Activated CD4-positive, alpha-beta T cell treated with anti-CD3 and anti-CD28 coated beads, Interleukin-2, amount 10 ng/mL, durations not matched to agents 24 days and 14 days (primary cell): ENCODE data around the gene GEMIN5. TPM values are rescaled to one million over a fixed set of nuclear protein-coding genes. Genes with fewer than 3 reads are reported as not detected.
A peak's percentile ranks its signal among the peaks of the same experiment; 100 is the strongest.

Experiments used
- DNase-seq: peaks from one replicate; pipeline ENCODE4 v3.0.0; 2022
- H3K27ac Mint-ChIP-seq: one replicate; pipeline ENCODE4 v1.8.0; 2022; ENCODE audit warnings: mild to moderate bottlenecking, mixed read lengths
- H3K27me3 Mint-ChIP-seq: one replicate; pipeline ENCODE4 v1.8.0; 2022; ENCODE audit warnings: mixed read lengths
- H3K36me3 Mint-ChIP-seq: one replicate; pipeline ENCODE4 v1.8.0; 2022; ENCODE audit warnings: low read depth, mild to moderate bottlenecking, mixed read lengths
- H3K4me1 Mint-ChIP-seq: one replicate; pipeline ENCODE4 v1.8.0; 2021; ENCODE audit warnings: mixed read lengths
- H3K4me3 Mint-ChIP-seq: one replicate; pipeline ENCODE4 v1.8.0; 2022; ENCODE audit warnings: mild to moderate bottlenecking, moderate library complexity, mixed read lengths
- H3K9me3 Mint-ChIP-seq: one replicate; pipeline ENCODE4 v1.8.0; 2021; ENCODE audit warnings: mixed read lengths
- intact Hi-C: fragments of 100-400 bp; cut with micrococcal nuclease; formaldehyde crosslinking; loops from one replicate; pipeline ENCODE4 v1.15.1; 2023
- total RNA-seq: library from RNA; stranded (reverse); gene quantifications from 2 replicates; pipeline ENCODE4 v1.2.3, GENCODE V29; 2022

Gene GEMIN5
- total RNA-seq, 1 donor from 2014 or later, result 44.7 TPM

GRCh38 chr5:154885439-154885838 is 52.6 kb downstream of the GEMIN5 start:
- Mint-ChIP-seq H3K4me3 (no peak overlapping the region), H3K27me3 (no peaks in the 10 kb centered on the region), H3K36me3 (peaks cover 89% of the 10 kb centered on the region), H3K4me1 (no peaks in the 10 kb centered on the region), H3K27ac (no peak overlapping the region), H3K9me3 (peaks cover 25% of the 10 kb centered on the region)
- intact Hi-C loops, result no loop called here
- DNase-seq, result no peak

DNA sequence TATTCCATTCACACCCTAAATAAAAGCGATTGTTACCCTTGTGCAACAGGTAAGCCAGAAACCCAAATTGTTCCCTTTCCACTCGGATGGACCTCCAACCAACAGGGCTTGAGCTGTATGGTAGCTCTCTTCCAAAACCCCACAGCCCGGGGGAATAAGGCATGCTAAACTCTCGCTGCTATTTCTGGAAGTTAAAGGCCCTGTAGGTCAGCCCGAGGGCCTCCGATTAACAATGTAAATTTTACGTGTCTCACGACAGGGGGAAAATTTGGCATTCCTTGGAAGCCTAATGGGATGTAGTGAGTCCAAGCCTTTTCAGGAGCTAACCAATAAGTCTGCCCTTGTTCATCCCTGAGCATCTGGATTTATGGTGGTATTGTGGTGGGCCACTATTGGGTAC is 53.6 kb downstream of the GEMIN5 start:
- no peak overlapping the region for H3K27ac Mint-ChIP-seq

DNA sequence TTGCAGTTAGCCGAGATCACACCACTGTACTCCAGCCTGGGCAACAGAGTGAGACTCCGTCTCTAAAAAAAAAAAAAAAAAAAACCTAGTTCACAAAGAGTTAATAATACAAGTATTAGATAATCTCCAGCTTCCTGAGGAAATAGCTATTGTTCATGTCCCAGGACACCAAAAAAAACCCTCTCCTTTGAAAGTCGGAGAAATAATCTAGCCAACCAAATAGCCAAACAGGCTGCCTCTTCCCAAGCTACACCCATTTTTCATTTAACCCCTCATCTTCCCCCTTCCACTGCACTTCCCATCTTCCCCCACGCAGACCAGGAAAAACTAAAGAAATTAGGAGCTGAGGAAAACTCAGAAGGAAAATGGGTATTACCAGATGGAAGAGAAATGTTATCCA is 56.0 kb downstream of the GEMIN5 start:
- H3K36me3 Mint-ChIP-seq, result peaks cover 91% of the 10 kb centered on the region
- H3K27ac Mint-ChIP-seq, result no peak overlapping the region
- H3K4me3 Mint-ChIP-seq, result no peak overlapping the region
- peaks cover under 1% of the 10 kb centered on the region for H3K4me1 Mint-ChIP-seq
- peaks cover 33% of the 10 kb centered on the region for H3K9me3 Mint-ChIP-seq
- no peak for DNase-seq
- H3K27me3 Mint-ChIP-seq, result no peaks in the 10 kb centered on the region
- intact Hi-C loops, result no loop called here

More for the DNA sequence above, 53.6 kb downstream of the GEMIN5 start:
- intact Hi-C loops, result no loop called here
- H3K27me3 Mint-ChIP-seq, result no peaks in the 10 kb centered on the region
- DNase-seq, result no peak
- peaks cover 31% of the 10 kb centered on the region for H3K9me3 Mint-ChIP-seq
- H3K4me1 Mint-ChIP-seq, result no peaks in the 10 kb centered on the region
- peaks cover 92% of the 10 kb centered on the region for H3K36me3 Mint-ChIP-seq
- no peak overlapping the region for H3K4me3 Mint-ChIP-seq

- intact Hi-C loops, result no loop called here
- Mint-ChIP-seq H3K4me1 (peaks cover 1% of the 10 kb centered on the region), H3K27ac (no peak overlapping the region), H3K27me3 (no peaks in the 10 kb centered on the region), H3K9me3 (peaks cover 29% of the 10 kb centered on the region), H3K36me3 (peaks cover 87% of the 10 kb centered on the region), H3K4me3 (no peak overlapping the region)
- DNase-seq, result no peak
These were observed 59.2 kb downstream of the GEMIN5 start for GRCh38 chr5:154878642-154879335.

DNA sequence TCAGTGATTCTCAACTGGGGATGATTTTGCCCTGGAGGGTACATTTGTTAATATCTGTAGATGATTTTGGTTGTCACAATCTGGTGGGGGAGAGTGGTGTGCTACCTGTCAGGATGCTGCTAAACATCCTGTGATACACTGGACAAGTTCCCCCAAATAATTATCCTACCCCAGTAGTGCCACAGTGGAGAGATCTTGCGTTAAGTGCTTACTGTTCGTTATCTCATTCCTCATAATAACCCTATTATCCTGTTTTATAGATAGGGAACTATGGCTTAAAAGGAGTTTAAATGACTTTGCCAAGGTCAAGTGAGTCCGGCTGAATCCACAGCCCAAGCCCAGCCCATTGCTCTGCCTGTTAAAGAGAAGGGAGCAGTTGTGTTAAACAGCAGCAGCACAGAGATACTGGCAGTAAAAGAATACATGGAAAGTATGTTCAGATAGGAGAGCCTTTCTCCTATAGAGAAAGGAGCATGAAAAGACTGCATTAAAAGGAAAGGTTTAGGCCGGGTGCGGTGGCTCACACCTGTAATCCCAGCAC is 64.2 kb downstream of the GEMIN5 start:
- Mint-ChIP-seq H3K4me3 (no peak overlapping the region), H3K27me3 (no peaks in the 10 kb centered on the region), H3K36me3 (peaks cover 77% of the 10 kb centered on the region), H3K27ac (peak overlapping the region; percentile 5), H3K9me3 (peaks cover 11% of the 10 kb centered on the region), H3K4me1 (peaks cover 4% of the 10 kb centered on the region)
- DNase-seq, result no peak
- intact Hi-C loops, result no loop called here

DNA sequence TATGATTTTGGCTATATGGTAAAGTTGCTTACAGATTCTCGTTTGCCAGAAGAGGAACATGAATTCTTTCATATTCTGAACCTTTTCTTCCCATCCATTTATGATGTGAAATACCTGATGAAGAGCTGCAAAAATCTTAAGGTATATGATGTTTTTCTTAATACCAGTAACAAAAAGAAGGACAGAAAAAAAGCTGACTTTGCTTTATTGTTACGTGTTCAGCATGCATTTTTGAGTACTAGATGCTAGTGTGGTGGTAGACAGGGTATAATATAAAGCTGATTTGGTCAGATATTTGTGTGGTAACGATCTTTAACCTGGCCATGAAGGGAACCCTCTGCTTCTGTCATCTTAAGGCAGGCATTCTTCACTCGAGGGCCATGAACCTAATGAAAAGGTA is 66.3 kb downstream of the GEMIN5 start:
- no peaks in the 10 kb centered on the region for H3K27me3 Mint-ChIP-seq
- peaks cover 8% of the 10 kb centered on the region for H3K4me1 Mint-ChIP-seq
- DNase-seq, result no peak
- intact Hi-C loops, result no loop called here
- no peak overlapping the region for H3K27ac Mint-ChIP-seq
- no peak overlapping the region for H3K4me3 Mint-ChIP-seq
- H3K36me3 Mint-ChIP-seq, result peaks cover 66% of the 10 kb centered on the region
- H3K9me3 Mint-ChIP-seq, result peaks cover 8% of the 10 kb centered on the region

GRCh38 chr5:154868702-154869101 is 69.3 kb downstream of the GEMIN5 start:
- Mint-ChIP-seq H3K36me3 (peaks cover 64% of the 10 kb centered on the region), H3K4me1 (peaks cover 21% of the 10 kb centered on the region), H3K27ac (no peak overlapping the region), H3K27me3 (no peaks in the 10 kb centered on the region), H3K9me3 (no peaks in the 10 kb centered on the region), H3K4me3 (no peak overlapping the region)
- peak; percentile 59 for DNase-seq
- intact Hi-C loops, result no loop called here

- no peak for DNase-seq
- Mint-ChIP-seq H3K36me3 (peaks cover 61% of the 10 kb centered on the region), H3K9me3 (no peaks in the 10 kb centered on the region), H3K4me3 (no peak overlapping the region), H3K27ac (peak overlapping the region; percentile 10), H3K4me1 (peaks cover 35% of the 10 kb centered on the region), H3K27me3 (no peaks in the 10 kb centered on the region)
- intact Hi-C loops, result loop anchor here (1.0 kb wide), 1 partner anchor 8 kb away; no protein-coding TSS in a partner anchor
These were observed 71.2 kb downstream of the GEMIN5 start for GRCh38 chr5:154866841-154867240.

DNA sequence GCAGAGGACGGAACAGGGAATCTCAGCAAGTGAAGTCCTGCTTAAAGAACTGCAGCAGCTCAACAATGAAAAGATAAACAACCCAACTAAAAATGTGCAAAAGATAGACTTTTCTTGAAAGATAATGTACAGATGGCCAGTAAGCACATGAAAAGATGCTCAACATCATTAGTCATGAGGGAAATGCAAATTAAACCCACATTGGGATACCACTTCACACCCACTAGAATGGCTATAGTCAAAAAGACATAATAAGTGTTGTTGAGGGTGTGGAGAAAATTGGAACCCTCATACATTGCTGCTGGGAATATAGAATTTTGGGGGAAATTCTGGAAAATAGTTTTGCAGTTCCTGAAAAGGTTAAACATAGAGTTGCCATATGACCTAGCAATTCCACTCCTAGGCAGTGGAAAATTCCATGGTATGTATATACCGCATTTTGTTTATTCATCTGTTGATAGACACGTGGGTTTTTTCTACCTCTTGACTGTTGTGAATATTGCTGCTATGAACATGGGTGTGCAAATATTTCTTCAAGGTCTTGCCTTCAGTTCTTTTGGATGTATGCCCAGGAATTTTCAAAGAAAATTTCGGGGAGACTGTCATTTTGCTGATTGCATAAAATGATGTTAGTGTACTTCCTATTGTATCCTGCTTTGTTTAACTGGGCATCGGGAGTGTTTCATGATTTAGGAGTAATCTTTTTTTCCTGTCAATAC is 72.4 kb downstream of the GEMIN5 start:
- peak overlapping the region; percentile 32 for H3K4me3 Mint-ChIP-seq

DNA sequence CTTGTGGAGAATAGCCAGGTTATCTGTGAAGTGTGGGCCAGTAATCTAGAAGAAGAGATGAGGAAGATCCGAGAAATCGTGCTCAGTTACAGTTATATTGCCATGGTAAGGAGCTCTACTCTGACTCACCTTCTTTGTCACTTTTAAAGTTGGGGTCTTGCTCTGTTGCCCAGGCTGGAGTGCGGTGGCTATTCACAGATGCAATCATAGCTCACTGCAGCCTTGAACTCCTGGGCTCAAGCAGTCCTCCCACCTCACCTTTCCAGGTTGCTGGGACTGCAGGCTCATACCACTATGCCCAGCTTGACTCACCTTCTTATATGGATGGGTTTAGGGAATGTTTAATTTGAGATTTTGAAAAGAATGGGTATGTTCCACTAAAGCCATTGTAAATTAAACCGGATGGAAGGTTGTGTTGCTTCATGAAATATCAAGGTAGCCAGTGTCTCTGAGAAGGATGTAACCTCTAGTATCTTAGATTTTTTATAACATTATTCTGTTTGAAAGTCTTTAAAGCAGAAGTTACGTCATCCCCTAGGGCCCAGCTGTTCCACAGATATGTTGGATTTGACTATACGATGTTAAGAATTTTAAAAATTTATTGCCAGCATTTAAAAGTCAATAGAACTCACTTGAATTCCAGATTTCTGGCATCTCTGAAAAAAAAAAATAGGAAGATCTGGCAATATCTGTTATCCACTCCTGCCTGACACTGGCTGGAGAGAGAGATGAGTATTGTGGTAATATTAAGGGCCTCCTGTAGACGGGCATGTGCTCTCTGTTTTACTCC is 74.5 kb downstream of the GEMIN5 start:
- Mint-ChIP-seq H3K9me3 (no peaks in the 10 kb centered on the region), H3K27ac (peak overlapping the region; percentile 25), H3K36me3 (peaks cover 50% of the 10 kb centered on the region), H3K4me1 (peaks cover 47% of the 10 kb centered on the region), H3K27me3 (no peaks in the 10 kb centered on the region), H3K4me3 (no peak overlapping the region)
- intact Hi-C loops, result no loop called here
- DNase-seq, result no peak

More for the DNA sequence above, 72.4 kb downstream of the GEMIN5 start:
- Mint-ChIP-seq H3K36me3 (peaks cover 55% of the 10 kb centered on the region), H3K27ac (peak overlapping the region; percentile 16), H3K4me1 (peaks cover 40% of the 10 kb centered on the region), H3K27me3 (no peaks in the 10 kb centered on the region), H3K9me3 (no peaks in the 10 kb centered on the region)
- DNase-seq, result no peak
- intact Hi-C loops, result no loop called here

- Mint-ChIP-seq H3K4me1 (peaks cover 47% of the 10 kb centered on the region), H3K27me3 (no peaks in the 10 kb centered on the region), H3K4me3 (peak overlapping the region; percentile 37), H3K27ac (peak overlapping the region; percentile 67), H3K36me3 (peaks cover 50% of the 10 kb centered on the region), H3K9me3 (no peaks in the 10 kb centered on the region)
- intact Hi-C loops, result no loop called here
- DNase-seq, result no peak
These were observed 75.2 kb downstream of the GEMIN5 start for GRCh38 chr5:154862766-154863165.

- intact Hi-C loops, result no loop called here
- Mint-ChIP-seq H3K36me3 (peaks cover 47% of the 10 kb centered on the region), H3K4me1 (peaks cover 47% of the 10 kb centered on the region), H3K27ac (no peak overlapping the region), H3K9me3 (no peaks in the 10 kb centered on the region), H3K4me3 (peak overlapping the region; percentile 69), H3K27me3 (no peaks in the 10 kb centered on the region)
- no peak for DNase-seq
These were observed 76.1 kb downstream of the GEMIN5 start for GRCh38 chr5:154861946-154862345.

- peak overlapping the region; percentile 100 for H3K4me3 Mint-ChIP-seq
- no peaks in the 10 kb centered on the region for H3K9me3 Mint-ChIP-seq
- DNase-seq, result no peak
- intact Hi-C loops, result no loop called here
- peaks cover 46% of the 10 kb centered on the region for H3K4me1 Mint-ChIP-seq
- peaks cover 40% of the 10 kb centered on the region for H3K36me3 Mint-ChIP-seq
- H3K27me3 Mint-ChIP-seq, result no peaks in the 10 kb centered on the region
- peak overlapping the region; percentile 98 for H3K27ac Mint-ChIP-seq
These were observed 77.2 kb downstream of the GEMIN5 start for GRCh38 chr5:154860765-154861164.
